ENCODE results near the gene STUB1.

- TF ChIP-seq CREB1 (IDR thresholded peaks at IDR 0.05; ENCODE audit: low read depth) (no peak), MAX (IDR thresholded peaks at IDR 0.05) (no peak), USF1 (IDR thresholded peaks at IDR 0.05) (no peak), EGR1 (IDR thresholded peaks at IDR 0.05) (no peak), YY1 (IDR thresholded peaks at IDR 0.05; ENCODE audit: low read depth) (no peak), CEBPB (IDR thresholded peaks at IDR 0.05) (no peak), EP300 (IDR thresholded peaks at IDR 0.05; ENCODE audit: borderline replicate concordance) (no peak), REST (IDR thresholded peaks at IDR 0.05; ENCODE audit: low read depth) (no peak), TAF1 (IDR thresholded peaks at IDR 0.05; ENCODE audit: low read depth) (no peak), RAD21 (IDR thresholded peaks at IDR 0.05; ENCODE audit: low read depth) (no peak), TEAD4 (IDR thresholded peaks at IDR 0.05) (no peak), TCF12 (IDR thresholded peaks at IDR 0.05; ENCODE audit: low read depth) (no peak)
These were observed 52.1 kb downstream of the STUB1 start for GRCh38 chr16:732332-732731.

All from Ishikawa (cell line).